ENCODE results near the gene MAPKAP1.
"Not testable (repeated sequence)": the region's sequence is repeated elsewhere in the genome, so short reads cannot be mapped to it uniquely, and the experiment has no call there.

Gene MAPKAP1

GRCh38 chr9:125404733-125405132, 302.3 kb downstream of the MAPKAP1 start:
- DNase-seq, result no peak

GRCh38 chr9:125400725-125401716, 306.0 kb downstream of the MAPKAP1 start:
- no peak for DNase-seq

- not testable (repeated sequence) for DNase-seq
These were observed 306.8 kb downstream of the MAPKAP1 start for GRCh38 chr9:125400232-125400631.

GRCh38 chr9:125399666-125400065, 307.3 kb downstream of the MAPKAP1 start:
- no peak for DNase-seq

GRCh38 chr9:125399165-125399564, 307.8 kb downstream of the MAPKAP1 start:
- DNase-seq, result no peak

GRCh38 chr9:125398243-125398642, 308.8 kb downstream of the MAPKAP1 start:
- no peak for DNase-seq

GRCh38 chr9:125397736-125398135, 309.3 kb downstream of the MAPKAP1 start:
- DNase-seq, result peak; percentile 28

- DNase-seq, result no peak
These were observed 310.2 kb downstream of the MAPKAP1 start for GRCh38 chr9:125396799-125397198.

GRCh38 chr9:125393426-125393825, 313.6 kb downstream of the MAPKAP1 start:
- no peak for DNase-seq

GRCh38 chr9:125391704-125392103, 315.3 kb downstream of the MAPKAP1 start:
- DNase-seq, result no peak

GRCh38 chr9:125388978-125389377, 318.0 kb downstream of the MAPKAP1 start:
- no peak for DNase-seq

- no peak for DNase-seq
These were observed 319.0 kb downstream of the MAPKAP1 start for GRCh38 chr9:125387861-125388524.
